Measurements from ENCODE around the gene ADM2.
"Not testable (repeated sequence)": the region's sequence is repeated elsewhere in the genome, so short reads cannot be mapped to it uniquely, and the experiment has no call there.

ADM2 gene

GRCh38 chr22:50481440-50482106 is at the start of gene ADM2:
Gene ADM2 (plus strand): TSS chr22:50481543. CDS start chr22:50481848, 305 bp downstream.
- DNase-seq = no peak

GRCh38 chr22:50432131-50432876 is 49.0 kb upstream of the ADM2 start:
- no peak for DNase-seq

GRCh38 chr22:50432877-50433510 is 48.3 kb upstream of the ADM2 start:
- not testable (repeated sequence) for DNase-seq

GRCh38 chr22:50434849-50435248 is 46.5 kb upstream of the ADM2 start:
- DNase-seq = no peak

- no peak for DNase-seq
These were observed 45.9 kb upstream of the ADM2 start for GRCh38 chr22:50435291-50436014.

GRCh38 chr22:50436015-50436830 is 45.1 kb upstream of the ADM2 start:
- DNase-seq = no peak

- DNase-seq = no peak
These were observed 44.5 kb upstream of the ADM2 start for GRCh38 chr22:50436841-50437341.

- no peak for DNase-seq
These were observed 43.6 kb upstream of the ADM2 start for GRCh38 chr22:50437511-50438304.

GRCh38 chr22:50438305-50439275 is 42.8 kb upstream of the ADM2 start:
- no peak for DNase-seq

- DNase-seq = no peak
These were observed 42.0 kb upstream of the ADM2 start for GRCh38 chr22:50439314-50439870.

- no peak for DNase-seq
These were observed 41.4 kb upstream of the ADM2 start for GRCh38 chr22:50439871-50440331.

GRCh38 chr22:50440544-50441249 is 40.6 kb upstream of the ADM2 start:
- DNase-seq = no peak

- DNase-seq = no peak
These were observed 39.8 kb upstream of the ADM2 start for GRCh38 chr22:50441428-50441993.

- DNase-seq = no peak
These were observed 38.1 kb upstream of the ADM2 start for GRCh38 chr22:50443197-50443596.

- no peak for DNase-seq
These were observed 37.3 kb upstream of the ADM2 start for GRCh38 chr22:50443801-50444625.

GRCh38 chr22:50444663-50445062 is 36.7 kb upstream of the ADM2 start:
- no peak for DNase-seq

GRCh38 chr22:50445071-50445879 is 36.1 kb upstream of the ADM2 start:
- no peak for DNase-seq

All from SIG-M5 (cell line).